Kidney (tissue), 14 donors: Measurements from ENCODE around the gene PNMA8C. TPM values are rescaled to one million over a fixed set of nuclear protein-coding genes. Genes with fewer than 3 reads are reported as not detected.
"Not testable (repeated sequence)": the region's sequence is repeated elsewhere in the genome, so short reads cannot be mapped to it uniquely, and the experiment has no call there.

Experiments
- DNase-seq, 5 donors: peaks; one replicate each; pipeline ENCODE4 v3.0.0-alpha.2; 2013 to 2020
- FAIRE-seq: peaks from 2 replicates; lab custom pipeline; 2012; peaks lifted over from hg19 to GRCh38; lab: Jason Lieb, UNC
- H3K27ac ChIP-seq, 2 donors: one replicate each; pipeline ENCODE4 v1.7.0; 2013; ENCODE audit warnings: low read depth in 2 of 2, low read length in 2 of 2, inconsistent platforms in 1 of 2
- H3K27me3 ChIP-seq: one replicate; pipeline ENCODE4 v1.7.1; 2013; ENCODE audit warnings: low read length, inconsistent platforms; ENCODE audit not compliant: control insufficient read depth, insufficient read depth
- H3K36me3 ChIP-seq, 3 donors: one replicate each; pipeline versions ENCODE4 v1.7.0 to v1.7.1; 2013; ENCODE audit warnings: low read length in 3 of 3, control low read depth in 1 of 3, inconsistent platforms in 1 of 3; ENCODE audit not compliant: insufficient read depth in 3 of 3, control insufficient read depth in 2 of 3
- H3K4me1 ChIP-seq, 3 donors: one replicate each; pipeline versions ENCODE4 v1.7.0 to v1.7.1; 2013; ENCODE audit warnings: low read length in 3 of 3, inconsistent platforms in 1 of 3, low read depth in 1 of 3; ENCODE audit not compliant: control insufficient read depth in 2 of 3, insufficient read depth in 2 of 3
- H3K4me3 ChIP-seq, 3 donors: one replicate each; pipeline versions ENCODE4 v1.7.0 to v1.8.1; 2013; ENCODE audit warnings: low read length in 3 of 3, control low read depth in 1 of 3, inconsistent platforms in 1 of 3
- H3K9ac ChIP-seq, 3 donors: one replicate each; pipeline versions ENCODE4 v1.7.0 to v1.7.1; 2013; ENCODE audit warnings: low read length in 3 of 3, control low read depth in 1 of 3, inconsistent platforms in 1 of 3
- H3K9me3 ChIP-seq, 3 donors: one replicate each; pipeline versions ENCODE4 v1.7.0 to v1.7.1; 2013; ENCODE audit warnings: low read length in 3 of 3, control low read depth in 1 of 3, inconsistent platforms in 1 of 3; ENCODE audit not compliant: control insufficient read depth in 2 of 3, insufficient read depth in 1 of 3
- CTCF ChIP-seq: IDR thresholded peaks from 3 replicates; pipeline ENCODE4 v1.5.1; 2012; ENCODE audit warnings: mild to moderate bottlenecking, moderate library complexity, borderline replicate concordance; ENCODE audit not compliant: insufficient read depth; ENCODE audit errors: extremely low read depth
- intact Hi-C: fragments of 100-400 bp; cut with DNase I; formaldehyde crosslinking; loops from one replicate; pipeline ENCODE4 v1.11.1; 2022
- polyA plus RNA-seq: library from polyadenylated mRNA; stranded (reverse); fragments of 350-450 nt; fragmentation: Illumina TruSeq; extraction: RNeasy Lipid Tissue Mini Kit (QIAGEN cat#74804); gene quantifications from one replicate; pipeline ENCODE4 v1.2.3, GENCODE V29; 2014; ENCODE audit warnings: low read depth, low replicate concordance; ENCODE audit not compliant: insufficient read depth
- total RNA-seq: library from RNA; stranded (reverse); fragmentation: NEBNext Ultra II Directional; extraction: Animal tissue kit (Norgen Biotek cat#: 25700); gene quantifications from one replicate; pipeline ENCODE4 v1.2.1, GENCODE V29; 2021
- donor health status: control.
- donor health status: control.
- donor health status: control.
- donor health status: control.
- donor health status: control.
- donor health status: DM: yes; HTN: yes; CAD: no.
- donor health status: Normal renal cell carcinoma (clear cell type).

The PNMA8C gene
- total and polyA plus RNA-seq, 2 donors from 2014 or later, result 0.09 TPM

DNA sequence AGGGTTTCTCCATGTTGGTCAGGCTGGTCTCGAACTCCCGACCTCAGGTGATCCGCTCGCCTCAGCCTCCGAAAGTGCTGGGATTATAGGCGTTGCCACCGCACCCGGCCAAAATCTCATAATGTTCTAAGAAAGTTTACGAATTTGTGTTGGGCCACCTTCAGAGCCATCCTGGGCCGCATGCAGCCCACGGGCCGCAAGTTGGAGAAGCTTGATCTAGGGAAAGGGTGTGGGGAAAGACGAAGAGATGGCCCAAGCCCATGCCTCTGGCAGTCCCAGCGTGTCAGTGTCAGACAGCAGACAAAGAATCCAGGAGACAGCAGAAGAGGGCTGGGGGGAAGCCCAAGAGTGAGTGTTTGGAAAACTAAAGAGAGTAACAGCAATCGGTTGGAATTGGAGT lies 17.3 kb upstream of the PNMA8C start:
- H3K9ac ChIP-seq, result no peak overlapping the region
- no peaks in the 10 kb centered on the region for H3K9me3 ChIP-seq
- intact Hi-C loops, result no loop called here
- H3K27ac ChIP-seq, result no peak overlapping the region
- TF ChIP-seq CTCF, result no peak
- H3K4me1 ChIP-seq, result no peaks in the 10 kb centered on the region
- DNase-seq (no peak), FAIRE-seq (no peak)
- H3K4me3 ChIP-seq, result no peak overlapping the region
- H3K27me3 ChIP-seq, result no peaks in the 10 kb centered on the region
- H3K36me3 ChIP-seq, result no peaks in the 10 kb centered on the region

GRCh38 chr19:46442808-46443450 lies 14.2 kb upstream of the PNMA8C start:
- Histone ChIP-seq H3K27ac (no peak overlapping the region), H3K9ac (no peak overlapping the region), H3K9me3 (no peaks in the 10 kb centered on the region), H3K4me1 (no peaks in the 10 kb centered on the region), H3K36me3 (no peaks in the 10 kb centered on the region), H3K4me3 (no peak overlapping the region), H3K27me3 (no peaks in the 10 kb centered on the region)
- FAIRE-seq (no peak), DNase-seq (no peak)
- no peak for TF ChIP-seq CTCF
- intact Hi-C loops, result no loop called here

- intact Hi-C loops, result no loop called here
- no peak overlapping the region for H3K4me3 ChIP-seq
- TF ChIP-seq CTCF, result no peak
- FAIRE-seq, result no peak
- no peak overlapping the region for H3K27ac ChIP-seq
- no peaks in the 10 kb centered on the region for H3K9me3 ChIP-seq
- no peaks in the 10 kb centered on the region for H3K36me3 ChIP-seq
- no peak for DNase-seq
- no peaks in the 10 kb centered on the region for H3K4me1 ChIP-seq
- H3K27me3 ChIP-seq, result no peaks in the 10 kb centered on the region
- H3K9ac ChIP-seq, result no peak overlapping the region
Measured at GRCh38 chr19:46441866-46442265, 13.1 kb upstream of the PNMA8C start.

DNA sequence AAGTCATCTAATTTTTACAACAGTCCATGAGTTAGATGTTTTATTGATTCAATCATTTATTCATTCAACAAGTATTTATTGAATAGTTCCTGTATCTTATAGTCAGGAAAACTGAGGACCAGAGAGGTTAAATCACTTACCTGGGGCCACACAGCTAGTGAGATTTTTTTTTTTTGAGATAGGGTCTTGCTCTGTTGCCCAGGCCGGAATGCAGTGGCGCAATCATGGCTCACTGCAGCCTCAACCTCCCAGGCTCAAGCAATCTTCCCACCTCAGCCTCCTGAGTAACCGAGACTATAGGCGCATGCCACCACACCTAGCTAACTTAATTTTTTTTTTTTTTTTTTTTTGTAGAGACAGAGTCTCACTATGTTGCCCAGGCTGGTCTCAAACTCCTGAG lies 7.0 kb upstream of the PNMA8C start:
- intact Hi-C loops, H3K27ac ChIP-seq: not testable (repeated sequence)

More for the DNA sequence above, 7.0 kb upstream of the PNMA8C start:
- not testable (repeated sequence) for FAIRE-seq, H3K27me3 ChIP-seq, DNase-seq, H3K9ac ChIP-seq, H3K4me3 ChIP-seq, H3K36me3 ChIP-seq, H3K9me3 ChIP-seq, H3K4me1 ChIP-seq
